ENCODE results near the gene NLRC5. TPM values are rescaled to one million over a fixed set of nuclear protein-coding genes. Genes with fewer than 3 reads are reported as not detected.

NLRC5 gene
- total and polyA plus RNA-seq, 4 donors = 23.9 to 46.4 (median 31.1) TPM

DNA sequence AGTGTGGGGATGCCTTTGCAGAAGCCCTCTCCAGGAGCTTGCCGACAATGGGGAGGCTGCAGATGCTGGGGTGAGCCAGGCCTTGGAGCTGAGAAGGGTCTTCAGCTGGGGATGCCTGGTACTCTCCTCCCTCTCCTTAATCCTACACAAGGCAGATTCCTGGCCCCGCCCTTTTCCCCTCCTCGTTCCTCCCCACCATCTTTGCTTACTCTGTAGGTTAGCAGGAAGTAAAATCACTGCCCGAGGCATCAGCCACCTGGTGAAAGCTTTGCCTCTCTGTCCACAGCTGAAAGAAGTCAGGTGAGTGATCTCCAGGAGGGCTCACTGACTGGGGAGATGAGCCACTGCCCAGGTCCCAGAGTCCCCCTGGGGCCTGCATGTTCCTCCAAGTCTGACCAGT lies 38.7 kb downstream of the NLRC5 start:
- H3K27me3 ChIP-seq (ENCODE audit: control insufficient read depth in 3 of 3, insufficient read depth in 3 of 3, low read length in 2 of 3) = no peaks in the 10 kb centered on the region
- H3K4me1 ChIP-seq (ENCODE audit: control insufficient read depth in 5 of 5, insufficient read depth in 5 of 5, low read length in 5 of 5) = no peaks in the 10 kb centered on the region
- no peaks in the 10 kb centered on the region for H3K9me3 ChIP-seq (ENCODE audit: control insufficient read depth in 4 of 4, insufficient read depth in 3 of 4, low read length in 3 of 4)
- no peak overlapping the region for H3K4me3 ChIP-seq
- DNase-seq (peak in 1 of 3 donors; percentile 4), ATAC-seq (ENCODE audit: insufficient read depth, low FRiP score) (no peak)
- H3K9ac ChIP-seq (ENCODE audit: insufficient read depth in 1 of 2, low read length in 2 of 2) = no peak overlapping the region
- peaks cover 0 to 28% (median 0%) of the 10 kb centered on the region in 4 donors for H3K36me3 ChIP-seq (ENCODE audit: control insufficient read depth in 4 of 4, insufficient read depth in 4 of 4, low read length in 4 of 4)
- TF ChIP-seq CTCF (IDR thresholded peaks at IDR 0.05; ENCODE audit: control extremely low read depth, extremely low read depth) = no peak
- no peak overlapping the region for H3K27ac ChIP-seq (ENCODE audit: low read depth in 1 of 2, low read length in 1 of 2)
- WGBS, 2 donors = 72 to 77% methylated on average over 2 to 4 of the region's 4 CpGs

GRCh38 chr16:57029161-57030160 lies 40.1 kb downstream of the NLRC5 start:
- Histone ChIP-seq H3K9me3 (ENCODE audit: control insufficient read depth in 4 of 4, insufficient read depth in 3 of 4, low read length in 3 of 4) (no peaks in the 10 kb centered on the region), H3K4me1 (ENCODE audit: control insufficient read depth in 5 of 5, insufficient read depth in 5 of 5, low read length in 5 of 5) (no peaks in the 10 kb centered on the region), H3K36me3 (ENCODE audit: control insufficient read depth in 4 of 4, insufficient read depth in 4 of 4, low read length in 4 of 4) (peaks cover 0 to 27% (median 0%) of the 10 kb centered on the region in 4 donors), H3K4me3 (no peak overlapping the region), H3K27me3 (ENCODE audit: control insufficient read depth in 3 of 3, insufficient read depth in 3 of 3, low read length in 2 of 3) (no peaks in the 10 kb centered on the region), H3K27ac (ENCODE audit: low read depth in 1 of 2, low read length in 1 of 2) (no peak overlapping the region), H3K9ac (ENCODE audit: insufficient read depth in 1 of 2, low read length in 2 of 2) (no peak overlapping the region)
- ATAC-seq (ENCODE audit: insufficient read depth, low FRiP score) (no peak), DNase-seq (peak in 1 of 3 donors; percentile 8)
- WGBS, 2 donors = 94 to 97% methylated on average over 16 of the region's 16 CpGs
- no peak for TF ChIP-seq CTCF (IDR thresholded peaks at IDR 0.05; ENCODE audit: control extremely low read depth, extremely low read depth)

DNA sequence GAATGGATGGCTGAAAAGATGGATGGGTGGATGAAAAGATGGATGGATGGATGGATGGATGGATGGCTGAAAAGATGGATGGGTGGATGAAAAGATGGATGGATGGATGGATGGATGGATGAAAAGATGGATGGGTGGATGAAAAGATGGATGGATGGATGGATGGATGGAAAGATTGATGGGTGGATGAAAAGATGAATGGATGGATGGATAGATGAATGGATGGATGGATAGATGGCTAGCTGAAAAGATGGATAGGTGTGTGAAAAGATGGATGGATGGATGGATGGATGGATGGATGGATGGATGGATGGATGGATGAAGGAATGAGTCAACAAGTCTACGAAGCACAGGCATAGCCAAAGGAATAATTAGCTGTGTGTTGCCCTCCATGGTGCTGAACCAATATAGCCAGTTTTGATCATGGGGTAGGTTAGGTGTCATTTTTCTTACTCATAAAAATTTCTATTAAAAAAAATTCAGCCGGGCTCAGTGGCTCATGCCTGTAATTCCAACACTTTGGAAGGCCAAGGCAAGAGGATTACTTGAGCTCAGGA lies 41.1 kb downstream of the NLRC5 start:
- H3K27me3 ChIP-seq (ENCODE audit: control insufficient read depth in 3 of 3, insufficient read depth in 3 of 3, low read length in 2 of 3) = no peaks in the 10 kb centered on the region
- no peaks in the 10 kb centered on the region for H3K4me1 ChIP-seq (ENCODE audit: control insufficient read depth in 5 of 5, insufficient read depth in 5 of 5, low read length in 5 of 5)
- H3K4me3 ChIP-seq = no peak overlapping the region
- no peak for ATAC-seq (ENCODE audit: insufficient read depth, low FRiP score)
- H3K27ac ChIP-seq (ENCODE audit: low read depth in 1 of 2, low read length in 1 of 2) = no peak overlapping the region
- WGBS, 2 donors = 96% methylated on average over 2 of the region's 2 CpGs
- peak in 1 of 3 donors; percentile 1 for DNase-seq
- H3K9ac ChIP-seq (ENCODE audit: insufficient read depth in 1 of 2, low read length in 2 of 2) = no peak overlapping the region
- TF ChIP-seq CTCF (IDR thresholded peaks at IDR 0.05; ENCODE audit: control extremely low read depth, extremely low read depth) = no peak
- H3K9me3 ChIP-seq (ENCODE audit: control insufficient read depth in 4 of 4, insufficient read depth in 3 of 4, low read length in 3 of 4) = no peaks in the 10 kb centered on the region
- peaks cover 0 to 26% (median 0%) of the 10 kb centered on the region in 4 donors for H3K36me3 ChIP-seq (ENCODE audit: control insufficient read depth in 4 of 4, insufficient read depth in 4 of 4, low read length in 4 of 4)

Measured in lung (tissue), 12 donors.